PC-9 (cell line): Measurements from ENCODE around the gene SMAP2. TPM values are rescaled to one million over a fixed set of nuclear protein-coding genes. Genes with fewer than 3 reads are reported as not detected.

ENCODE experiments used
- BruUV-seq: library from RNA; stranded (reverse); fragments of 400-500 nt; replicated peaks from 2 replicates; lab custom pipeline; 2021; lab: Mats Ljungman, UMichigan
- CTCF ChIA-PET: fragments of 300-600 bp; sonication (Branson Sonifier 250); formaldehyde crosslinking; loops from one replicate; lab custom pipeline; 2022; ENCODE audit warnings: antibody characterized with exemption; lab: Charles Lee
- POLR2A ChIA-PET: fragments of 300-600 bp; sonication (Branson Sonifier 250); formaldehyde crosslinking; loops from one replicate; lab custom pipeline; 2022; ENCODE audit warnings: antibody characterized with exemption; ENCODE audit not compliant: unreplicated experiment; lab: Charles Lee
- DNase-seq, 2 experiments: peaks; one replicate each; pipeline versions ENCODE4 v3.0.0 to v3.0.0-alpha.2; 2015 to 2022; ENCODE audit warnings: mixed read lengths in 1 of 2
- H2AFZ ChIP-seq: fragments of 200-600 bp; sonication (generic); 2 replicates; pipeline ENCODE4 v1.8.1; 2017; ENCODE audit warnings: antibody characterized with exemption
- H3F3A ChIP-seq: fragments of 200-600 bp; sonication (generic); 2 replicates; pipeline ENCODE4 v1.8.1; 2017; ENCODE audit warnings: antibody characterized with exemption, mild to moderate bottlenecking, low read depth; ENCODE audit not compliant: insufficient read depth
- H3K27ac ChIP-seq: fragments of 200-600 bp; sonication (generic); 2 replicates; pipeline ENCODE4 v1.6.1; 2016; ENCODE audit warnings: mixed run types
- H3K27me3 ChIP-seq: fragments of 200-600 bp; sonication (generic); 2 replicates; pipeline ENCODE4 v1.6.1; 2016; ENCODE audit warnings: low read depth, mixed run types; ENCODE audit not compliant: insufficient read depth
- H3K36me3 ChIP-seq: fragments of 200-600 bp; sonication (generic); 2 replicates; pipeline ENCODE4 v1.6.1; 2016; ENCODE audit warnings: low read depth, mixed run types
- H3K4me1 ChIP-seq: fragments of 200-600 bp; sonication (generic); replicated peaks from 2 replicates; pipeline ENCODE4 v1.6.1; 2016; ENCODE audit warnings: mixed run types; ENCODE audit not compliant: insufficient read depth
- H3K4me2 ChIP-seq: fragments of 200-600 bp; sonication (generic); 2 replicates; pipeline ENCODE4 v1.6.1; 2017; ENCODE audit warnings: mixed run types
- H3K4me3 ChIP-seq: fragments of 200-600 bp; sonication (generic); 2 replicates; pipeline ENCODE4 v1.6.1; 2016; ENCODE audit warnings: mixed run types
- H3K79me2 ChIP-seq: fragments of 200-600 bp; sonication (generic); 2 replicates; pipeline ENCODE4 v1.6.1; 2017; ENCODE audit warnings: low read depth, mixed run types
- H3K9me2 ChIP-seq: fragments of 200-600 bp; sonication (generic); 2 replicates; pipeline ENCODE4 v1.8.1; 2017; ENCODE audit warnings: mild to moderate bottlenecking; ENCODE audit not compliant: insufficient read depth
- H3K9me3 ChIP-seq: fragments of 200-600 bp; sonication (generic); 2 replicates; pipeline ENCODE4 v1.8.1; 2016; ENCODE audit warnings: low read depth; ENCODE audit not compliant: insufficient read depth
- H4K20me1 ChIP-seq: fragments of 200-600 bp; sonication (generic); 2 replicates; pipeline ENCODE4 v1.8.1; 2017; ENCODE audit not compliant: insufficient read depth
- EZH2 ChIP-seq: fragments of 200-600 bp; sonication (generic); IDR thresholded peaks from 2 replicates; pipeline ENCODE4 v1.8.0; 2017; ENCODE audit warnings: antibody characterized with exemption, low read depth
- intact Hi-C: fragments of 100-400 bp; cut with micrococcal nuclease; formaldehyde crosslinking; loops from one replicate; pipeline ENCODE4 v1.10.0; 2022; ENCODE audit not compliant: unreplicated experiment
- total RNA-seq: library from RNA; stranded (reverse); gene quantifications from 2 replicates; pipeline ENCODE4 v1.2.3, GENCODE V29; 2021
- TF ChIP-seq, protein P1 (sequence below): fragments of 200-600 bp; sonication (generic); conservative IDR thresholded peaks from 2 replicates; pipeline ENCODE4 v1.6.1; 2017; ENCODE audit warnings: mixed run types, antibody characterized with exemption, mild to moderate bottlenecking, moderate library complexity

Gene SMAP2
- total RNA-seq, 1 experiment from 2014 or later: 19.7 TPM

DNA sequence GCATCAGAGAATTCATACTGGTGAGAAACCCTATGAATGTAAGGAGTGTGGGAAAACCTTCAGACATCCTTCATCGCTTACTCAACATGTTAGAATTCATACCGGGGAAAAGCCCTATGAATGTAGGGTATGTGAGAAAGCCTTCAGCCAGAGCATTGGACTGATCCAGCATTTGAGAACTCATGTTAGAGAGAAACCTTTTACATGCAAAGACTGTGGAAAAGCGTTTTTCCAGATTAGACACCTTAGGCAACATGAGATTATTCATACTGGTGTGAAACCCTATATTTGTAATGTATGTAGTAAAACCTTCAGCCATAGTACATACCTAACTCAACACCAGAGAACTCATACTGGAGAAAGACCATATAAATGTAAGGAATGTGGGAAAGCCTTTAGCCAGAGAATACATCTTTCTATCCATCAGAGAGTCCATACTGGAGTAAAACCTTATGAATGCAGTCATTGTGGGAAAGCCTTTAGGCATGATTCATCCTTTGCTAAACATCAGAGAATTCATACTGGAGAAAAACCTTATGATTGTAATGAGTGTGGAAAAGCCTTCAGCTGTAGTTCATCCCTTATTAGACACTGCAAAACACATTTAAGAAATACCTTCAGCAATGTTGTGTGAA is 89.5 kb downstream of the SMAP2 start:
- TF ChIP-seq EZH2: no peak
- TF ChIP-seq, protein P1, sequence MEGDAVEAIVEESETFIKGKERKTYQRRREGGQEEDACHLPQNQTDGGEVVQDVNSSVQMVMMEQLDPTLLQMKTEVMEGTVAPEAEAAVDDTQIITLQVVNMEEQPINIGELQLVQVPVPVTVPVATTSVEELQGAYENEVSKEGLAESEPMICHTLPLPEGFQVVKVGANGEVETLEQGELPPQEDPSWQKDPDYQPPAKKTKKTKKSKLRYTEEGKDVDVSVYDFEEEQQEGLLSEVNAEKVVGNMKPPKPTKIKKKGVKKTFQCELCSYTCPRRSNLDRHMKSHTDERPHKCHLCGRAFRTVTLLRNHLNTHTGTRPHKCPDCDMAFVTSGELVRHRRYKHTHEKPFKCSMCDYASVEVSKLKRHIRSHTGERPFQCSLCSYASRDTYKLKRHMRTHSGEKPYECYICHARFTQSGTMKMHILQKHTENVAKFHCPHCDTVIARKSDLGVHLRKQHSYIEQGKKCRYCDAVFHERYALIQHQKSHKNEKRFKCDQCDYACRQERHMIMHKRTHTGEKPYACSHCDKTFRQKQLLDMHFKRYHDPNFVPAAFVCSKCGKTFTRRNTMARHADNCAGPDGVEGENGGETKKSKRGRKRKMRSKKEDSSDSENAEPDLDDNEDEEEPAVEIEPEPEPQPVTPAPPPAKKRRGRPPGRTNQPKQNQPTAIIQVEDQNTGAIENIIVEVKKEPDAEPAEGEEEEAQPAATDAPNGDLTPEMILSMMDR: no peak
- Histone ChIP-seq H3K9me2 (no peaks in the 10 kb centered on the region), H3K9me3 (peaks cover 77% of the 10 kb centered on the region), H3K4me3 (no peak overlapping the region), H3K79me2 (no peaks in the 10 kb centered on the region), H3K4me2 (no peak overlapping the region), H3K27ac (no peak overlapping the region), H4K20me1 (no peaks in the 10 kb centered on the region), H3K36me3 (peaks cover 4% of the 10 kb centered on the region; the same call in 1 of the 2 replicates), H3F3A (no peaks in the 10 kb centered on the region), H3K4me1 (no peaks in the 10 kb centered on the region), H3K27me3 (no peaks in the 10 kb centered on the region), H2AFZ (no peak overlapping the region)
- no TSS peak for BruUV-seq
- POLR2A ChIA-PET: no interaction called here
- CTCF ChIA-PET: no interaction called here
- no peak for DNase-seq
- intact Hi-C loops: no loop called here

DNA sequence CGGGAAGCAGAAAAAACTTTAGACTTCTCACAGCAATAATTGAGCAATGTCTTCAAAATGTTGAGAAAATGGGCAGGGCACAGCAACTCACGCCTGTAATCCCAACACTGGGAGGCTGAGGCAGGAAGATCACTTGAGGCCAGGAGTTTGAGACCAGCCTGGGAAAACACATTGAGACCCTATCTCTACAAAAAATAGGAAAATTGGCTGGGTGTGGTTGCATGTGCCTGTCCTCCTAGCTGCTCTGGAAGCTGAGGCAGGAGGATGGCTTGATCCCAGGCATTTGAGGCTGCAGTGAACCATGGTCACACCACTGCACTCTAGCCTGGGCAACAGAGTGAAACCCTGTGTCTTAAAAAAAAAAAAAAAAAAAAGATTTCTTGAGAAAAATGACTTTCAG is 95.8 kb downstream of the SMAP2 start:
- no TSS peak for BruUV-seq
- Histone ChIP-seq H3K27ac (no peak overlapping the region), H2AFZ (no peak overlapping the region), H3K27me3 (no peaks in the 10 kb centered on the region; the same call in 1 of the 2 replicates), H3K4me3 (no peak overlapping the region), H3K4me1 (no peaks in the 10 kb centered on the region), H3F3A (no peaks in the 10 kb centered on the region), H4K20me1 (no peaks in the 10 kb centered on the region), H3K9me2 (no peaks in the 10 kb centered on the region), H3K36me3 (no peaks in the 10 kb centered on the region), H3K4me2 (no peak overlapping the region), H3K9me3 (peaks cover 59% of the 10 kb centered on the region), H3K79me2 (no peaks in the 10 kb centered on the region)
- TF ChIP-seq, protein P1: no peak
- no peak for TF ChIP-seq EZH2
- intact Hi-C loops: no loop called here
- ChIA-PET CTCF (no interaction called here), POLR2A (no interaction called here)
- no peak for DNase-seq

Other genes starting within 250 kb of the SMAP2 start
- 14.2 and 15.5 TPM in 2 replicates for gene RLF, start 212.3 kb upstream of the SMAP2 start, total RNA-seq
- gene TMCO2, start 125.8 kb upstream of the SMAP2 start, total RNA-seq: not detected in 2 replicates
- 36.9 and 55.8 TPM in 2 replicates for gene ZMPSTE24, start 115.5 kb upstream of the SMAP2 start, total RNA-seq
- gene COL9A2, start 56.4 kb upstream of the SMAP2 start, total RNA-seq: 9.3 and 13.5 TPM in 2 replicates
- gene ZFP69B, start 76.7 kb downstream of the SMAP2 start, total RNA-seq: 3.7 TPM in 2 replicates
- 3.7 and 4.8 TPM in 2 replicates for gene ZFP69, start 103.6 kb downstream of the SMAP2 start, total RNA-seq
- 15.4 and 19.0 TPM in 2 replicates for gene EXO5, start 135.0 kb downstream of the SMAP2 start, total RNA-seq
- gene ZNF684, start 157.9 kb downstream of the SMAP2 start, total RNA-seq: 6.0 and 11.8 TPM in 2 replicates